HG03575 (cell line): ENCODE results near the gene PELO.
A peak's percentile ranks its signal among the peaks of the same experiment; 100 is the strongest.

ENCODE experiments used
- ATAC-seq: cut with Tn5 transposase; IDR thresholded peaks from one replicate; pipeline ENCODE4 v1.9.1; 2021; ENCODE audit not compliant: unreplicated experiment, insufficient number of reproducible peaks, low FRiP score; ENCODE audit errors: extremely low read depth

PELO gene

GRCh38 chr5:52770287-52770939 lies 17.3 kb upstream of the PELO start:
- no peak for ATAC-seq

- peak; percentile 99 for ATAC-seq
Observed at GRCh38 chr5:52771343-52772039, 16.2 kb upstream of the PELO start.

GRCh38 chr5:52772668-52773067 lies 15.0 kb upstream of the PELO start:
- ATAC-seq = no peak

GRCh38 chr5:52773342-52773741 lies 14.4 kb upstream of the PELO start:
- ATAC-seq = no peak

GRCh38 chr5:52774005-52774410 lies 13.7 kb upstream of the PELO start:
- ATAC-seq = no peak

- no peak for ATAC-seq
Observed at GRCh38 chr5:52776116-52776515, 11.6 kb upstream of the PELO start.

GRCh38 chr5:52777186-52777585 lies 10.5 kb upstream of the PELO start:
- ATAC-seq = no peak

GRCh38 chr5:52778781-52779180 lies 8.9 kb upstream of the PELO start:
- no peak for ATAC-seq

GRCh38 chr5:52779213-52779612 lies 8.5 kb upstream of the PELO start:
- no peak for ATAC-seq

GRCh38 chr5:52783226-52783959 lies 4.3 kb upstream of the PELO start:
- no peak for ATAC-seq

- ATAC-seq = no peak
Observed at GRCh38 chr5:52784737-52785136, 3.0 kb upstream of the PELO start.

GRCh38 chr5:52786391-52786790 lies 1.3 kb upstream of the PELO start:
- ATAC-seq = no peak

- no peak for ATAC-seq
Observed at GRCh38 chr5:52786949-52787599, 642 bp upstream of the PELO start.

- no peak for ATAC-seq
Observed at GRCh38 chr5:52788505-52788821, 747 bp downstream of the PELO start.

- no peak for ATAC-seq
Observed at GRCh38 chr5:52789378-52789777, 1.7 kb downstream of the PELO start.

- ATAC-seq = no peak
Observed at GRCh38 chr5:52789851-52790250, 2.1 kb downstream of the PELO start.

- ATAC-seq = no peak
Observed at GRCh38 chr5:52791366-52791765, 3.6 kb downstream of the PELO start.

- ATAC-seq = no peak
Observed at GRCh38 chr5:52794519-52794918, 6.8 kb downstream of the PELO start.

- ATAC-seq = no peak
Observed at GRCh38 chr5:52796031-52796430, 8.3 kb downstream of the PELO start.
